Germinal center (tissue), 1 donor: ENCODE results near the gene PSMD5.

Experiments used
- DNase-seq: peaks from one replicate; pipeline ENCODE4 v3.0.0; 2012; ENCODE audit warnings: mixed read lengths, low spot score

Gene PSMD5

GRCh38 chr9:120855827-120856670 lies 13.3 kb upstream of the PSMD5 start:
- DNase-seq, result no peak

GRCh38 chr9:120854596-120855327 lies 12.0 kb upstream of the PSMD5 start:
- no peak for DNase-seq

GRCh38 chr9:120853198-120853597 lies 10.5 kb upstream of the PSMD5 start:
- DNase-seq, result no peak

GRCh38 chr9:120852240-120853010 lies 9.7 kb upstream of the PSMD5 start:
- no peak for DNase-seq

- no peak for DNase-seq
These were observed 8.7 kb upstream of the PSMD5 start for GRCh38 chr9:120851449-120851848.

GRCh38 chr9:120850315-120850714 lies 7.6 kb upstream of the PSMD5 start:
- DNase-seq, result no peak

GRCh38 chr9:120846906-120847305 lies 4.2 kb upstream of the PSMD5 start:
- DNase-seq, result no peak

- no peak for DNase-seq
These were observed 3.6 kb upstream of the PSMD5 start for GRCh38 chr9:120846251-120846889.

- no peak for DNase-seq
These were observed 2.5 kb upstream of the PSMD5 start for GRCh38 chr9:120845255-120845654.

- no peak for DNase-seq
These were observed 615 bp downstream of the PSMD5 start for GRCh38 chr9:120841930-120842684.

GRCh38 chr9:120839146-120839545 lies 3.6 kb downstream of the PSMD5 start:
- DNase-seq, result no peak

- DNase-seq, result no peak
These were observed 4.8 kb downstream of the PSMD5 start for GRCh38 chr9:120837921-120838320.

GRCh38 chr9:120833325-120833724 lies 9.4 kb downstream of the PSMD5 start:
- no peak for DNase-seq

- no peak for DNase-seq
These were observed 9.9 kb downstream of the PSMD5 start for GRCh38 chr9:120832807-120833206.

GRCh38 chr9:120830865-120831264 lies 11.9 kb downstream of the PSMD5 start:
- no peak for DNase-seq

- DNase-seq, result no peak
These were observed 12.6 kb downstream of the PSMD5 start for GRCh38 chr9:120830151-120830550.

GRCh38 chr9:120829650-120830049 lies 13.1 kb downstream of the PSMD5 start:
- no peak for DNase-seq

GRCh38 chr9:120820095-120820494 lies 22.6 kb downstream of the PSMD5 start:
- DNase-seq, result no peak

- DNase-seq, result no peak
These were observed 24.1 kb downstream of the PSMD5 start for GRCh38 chr9:120818595-120818994.

GRCh38 chr9:120815075-120815474 lies 27.6 kb downstream of the PSMD5 start:
- no peak for DNase-seq

- no peak for DNase-seq
These were observed 33.8 kb downstream of the PSMD5 start for GRCh38 chr9:120808931-120809330.
